Brain microvascular endothelial cell (primary cell): ENCODE data around the gene TSPOAP1.

Experiments
- DNase-seq: peaks from one replicate; pipeline ENCODE4 v3.0.0-alpha.2; 2020
- H3K27ac ChIP-seq: fragments of 250-450 bp; sonication (Bioruptor Pico); 2 replicates; pipeline ENCODE4 v1.5.1; 2020; ENCODE audit warnings: mild to moderate bottlenecking, moderate library complexity
- H3K27me3 ChIP-seq: fragments of 250-450 bp; sonication (Bioruptor Pico); replicated peaks from 2 replicates; pipeline ENCODE4 v1.5.1; 2020; ENCODE audit warnings: mild to moderate bottlenecking
- H3K36me3 ChIP-seq: fragments of 250-450 bp; sonication (Bioruptor Pico); replicated peaks from 2 replicates; pipeline ENCODE4 v1.5.1; 2020; ENCODE audit warnings: mild to moderate bottlenecking
- H3K4me3 ChIP-seq: 2 replicates; pipeline ENCODE4 v1.5.1; 2011; ENCODE audit warnings: low read depth, mild to moderate bottlenecking, control low read depth, low read length, moderate library complexity
- in situ Hi-C: cut with HindIII; loops from 2 replicates; pipeline ENCODE4 v1.10.0; 2017; ENCODE audit warnings: low sequenced_read_pairs, low pct_ligation_motif_present
- TF ChIP-seq, protein P1 (sequence below): IDR thresholded peaks from 2 replicates; pipeline ENCODE4 v1.5.1; 2011; ENCODE audit warnings: low read depth, mild to moderate bottlenecking, moderate library complexity, low read length, control low read depth, inconsistent platforms; ENCODE audit errors: missing control alignments

Gene TSPOAP1

DNA sequence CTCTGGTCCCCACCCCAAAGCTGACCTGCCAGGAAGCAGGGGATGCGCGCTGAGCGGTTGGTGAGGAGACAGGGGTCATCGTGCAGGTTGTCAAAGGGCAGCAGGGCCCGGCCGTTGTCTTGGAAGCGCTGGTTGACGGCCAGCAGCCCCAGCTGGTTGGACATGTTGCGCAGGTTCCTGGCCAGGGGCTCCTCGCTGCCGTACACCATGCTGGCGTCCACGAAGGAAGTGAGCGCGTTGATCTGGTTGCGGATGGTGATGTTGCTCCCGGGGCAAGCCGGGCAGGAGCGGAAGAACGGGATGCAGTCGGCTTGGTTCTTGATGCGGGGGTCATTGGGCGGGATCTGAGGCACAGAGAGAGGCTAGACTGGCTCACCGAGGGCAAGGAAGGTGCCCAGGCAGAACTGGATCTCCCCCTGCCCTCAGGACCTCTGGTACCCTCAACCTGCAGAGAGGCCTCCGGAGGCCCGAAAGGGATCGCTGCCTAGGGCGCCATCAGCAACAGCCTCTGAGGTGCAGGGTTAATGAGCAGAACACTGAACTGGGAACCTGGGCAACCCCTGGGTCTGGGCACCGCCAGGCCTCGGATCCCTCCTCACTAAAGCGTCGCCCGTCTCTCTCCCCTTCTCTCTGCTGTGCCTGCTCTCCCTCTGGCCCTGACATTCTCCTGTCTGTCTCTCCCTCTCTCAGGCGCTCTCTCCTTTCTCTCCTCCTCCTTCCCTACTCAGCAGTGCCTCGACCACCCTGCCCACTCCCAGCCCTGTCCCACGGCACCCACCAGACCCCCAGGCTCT is 50.6 kb downstream of the TSPOAP1 start:
- DNase-seq = no peak
- no peak overlapping the region for H3K27ac ChIP-seq
- H3K27me3 ChIP-seq = peaks cover 24% of the 10 kb centered on the region
- TF ChIP-seq, protein P1, sequence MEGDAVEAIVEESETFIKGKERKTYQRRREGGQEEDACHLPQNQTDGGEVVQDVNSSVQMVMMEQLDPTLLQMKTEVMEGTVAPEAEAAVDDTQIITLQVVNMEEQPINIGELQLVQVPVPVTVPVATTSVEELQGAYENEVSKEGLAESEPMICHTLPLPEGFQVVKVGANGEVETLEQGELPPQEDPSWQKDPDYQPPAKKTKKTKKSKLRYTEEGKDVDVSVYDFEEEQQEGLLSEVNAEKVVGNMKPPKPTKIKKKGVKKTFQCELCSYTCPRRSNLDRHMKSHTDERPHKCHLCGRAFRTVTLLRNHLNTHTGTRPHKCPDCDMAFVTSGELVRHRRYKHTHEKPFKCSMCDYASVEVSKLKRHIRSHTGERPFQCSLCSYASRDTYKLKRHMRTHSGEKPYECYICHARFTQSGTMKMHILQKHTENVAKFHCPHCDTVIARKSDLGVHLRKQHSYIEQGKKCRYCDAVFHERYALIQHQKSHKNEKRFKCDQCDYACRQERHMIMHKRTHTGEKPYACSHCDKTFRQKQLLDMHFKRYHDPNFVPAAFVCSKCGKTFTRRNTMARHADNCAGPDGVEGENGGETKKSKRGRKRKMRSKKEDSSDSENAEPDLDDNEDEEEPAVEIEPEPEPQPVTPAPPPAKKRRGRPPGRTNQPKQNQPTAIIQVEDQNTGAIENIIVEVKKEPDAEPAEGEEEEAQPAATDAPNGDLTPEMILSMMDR = no peak
- no peaks in the 10 kb centered on the region for H3K36me3 ChIP-seq
- no peak overlapping the region for H3K4me3 ChIP-seq
- in situ Hi-C loops = no loop called here

- Histone ChIP-seq H3K36me3 (no peaks in the 10 kb centered on the region), H3K27ac (no peak overlapping the region), H3K4me3 (no peak overlapping the region), H3K27me3 (peaks cover 24% of the 10 kb centered on the region)
- peak; percentile 7 for DNase-seq
- in situ Hi-C loops = no loop called here
- TF ChIP-seq, protein P1 = peak; percentile 51
These were observed 51.3 kb downstream of the TSPOAP1 start for GRCh38 chr17:58277107-58277801.

DNA sequence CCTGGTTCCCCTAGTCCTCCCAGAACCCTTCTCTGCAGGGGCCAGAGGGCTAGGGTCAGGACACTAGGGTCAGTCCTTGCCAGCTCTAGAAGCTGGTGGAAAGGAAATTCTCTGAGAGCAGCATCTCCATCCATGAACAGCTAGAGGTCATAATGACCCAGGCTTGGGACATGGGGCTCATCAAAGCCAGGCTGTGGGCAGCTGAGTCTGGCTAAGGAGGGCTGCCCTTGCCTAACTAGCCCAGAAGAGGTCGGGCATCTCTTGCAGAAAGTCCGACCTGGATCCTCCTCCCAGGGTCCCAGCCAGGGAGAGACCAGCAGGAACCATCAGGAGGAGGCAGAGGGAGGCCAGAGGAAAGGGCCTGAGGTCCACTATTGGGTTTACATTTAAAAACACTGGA is 52.2 kb downstream of the TSPOAP1 start:
- peaks cover 24% of the 10 kb centered on the region for H3K27me3 ChIP-seq
- no peak overlapping the region for H3K27ac ChIP-seq
- TF ChIP-seq, protein P1 = no peak
- DNase-seq = no peak
- H3K36me3 ChIP-seq = no peaks in the 10 kb centered on the region
- in situ Hi-C loops = no loop called here
- H3K4me3 ChIP-seq = no peak overlapping the region

GRCh38 chr17:58275417-58275816 is 53.2 kb downstream of the TSPOAP1 start:
- H3K36me3 ChIP-seq = no peaks in the 10 kb centered on the region
- TF ChIP-seq, protein P1 = no peak
- no peak overlapping the region for H3K4me3 ChIP-seq
- H3K27me3 ChIP-seq = peaks cover 24% of the 10 kb centered on the region
- DNase-seq = no peak
- in situ Hi-C loops = no loop called here
- H3K27ac ChIP-seq = no peak overlapping the region

DNA sequence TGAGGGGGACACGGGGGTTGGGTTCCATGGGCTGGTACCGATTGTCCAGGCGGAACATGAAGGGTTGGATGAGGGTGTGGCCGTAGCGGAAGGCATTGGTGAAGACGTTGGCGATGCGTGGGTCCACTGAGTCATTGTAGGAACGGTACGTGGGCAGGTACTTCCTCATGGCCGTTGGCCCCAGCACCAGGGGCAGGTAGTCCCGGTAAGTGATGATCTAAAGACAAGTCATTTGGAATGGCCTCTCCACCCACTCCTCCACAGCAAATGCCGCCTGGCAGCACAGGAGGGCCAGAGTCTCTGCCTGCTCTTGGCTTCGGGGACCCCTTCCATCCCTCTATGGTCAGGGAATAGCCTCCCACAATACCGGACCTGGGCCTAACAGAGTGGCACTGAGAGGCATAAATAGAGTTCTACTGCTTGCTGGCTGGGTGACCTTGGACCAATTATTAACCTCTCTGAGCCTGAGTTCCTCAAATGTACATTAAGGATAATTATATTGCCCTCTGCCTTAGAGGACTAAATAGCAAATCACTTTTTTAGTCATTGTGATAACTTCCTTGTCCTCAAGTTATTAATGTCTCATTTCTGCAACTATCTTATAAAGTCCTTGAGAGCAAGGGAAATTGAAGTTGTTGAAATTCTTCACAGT is 55.0 kb downstream of the TSPOAP1 start:
- Histone ChIP-seq H3K36me3 (no peaks in the 10 kb centered on the region), H3K4me3 (no peak overlapping the region), H3K27ac (no peak overlapping the region), H3K27me3 (peaks cover 9% of the 10 kb centered on the region)
- no peak for DNase-seq
- in situ Hi-C loops = no loop called here
- TF ChIP-seq, protein P1 = no peak
